Measurements from ENCODE around the gene RAB1A. TPM values are rescaled to one million over a fixed set of nuclear protein-coding genes. Genes with fewer than 3 reads are reported as not detected.

Gene RAB1A
- total and polyA plus RNA-seq, 2 donors from 2014 or later: 166 to 194 TPM

GRCh38 chr2:65144571-65144970, 14.7 kb upstream of the RAB1A start:
- no peak overlapping the region for H3K9ac ChIP-seq (ENCODE audit: low read length in 3 of 3)
- no peak for TF ChIP-seq CTCF (IDR thresholded peaks at IDR 0.05; ENCODE audit: borderline replicate concordance, extremely low read depth, insufficient read depth)
- no peak for DNase-seq
- FAIRE-seq: no peak
- no peaks in the 10 kb centered on the region for H3K4me1 ChIP-seq (ENCODE audit: control insufficient read depth in 2 of 3, insufficient read depth in 2 of 3, low read depth in 1 of 3, low read length in 3 of 3)
- intact Hi-C loops (cut with DNase I): no loop called here
- no peaks in the 10 kb centered on the region for H3K36me3 ChIP-seq (ENCODE audit: control insufficient read depth in 2 of 3, insufficient read depth in 3 of 3, low read length in 3 of 3)
- H3K27me3 ChIP-seq (ENCODE audit: control insufficient read depth, insufficient read depth, low read length): no peaks in the 10 kb centered on the region
- no peak overlapping the region for H3K27ac ChIP-seq (ENCODE audit: low read depth in 2 of 2, low read length in 2 of 2)
- no peak overlapping the region for H3K4me3 ChIP-seq (ENCODE audit: low read length in 3 of 3)
- H3K9me3 ChIP-seq (ENCODE audit: control insufficient read depth in 2 of 3, insufficient read depth in 1 of 3, low read length in 3 of 3): no peaks in the 10 kb centered on the region

GRCh38 chr2:65142515-65142914, 12.6 kb upstream of the RAB1A start:
- Histone ChIP-seq H3K27me3 (ENCODE audit: control insufficient read depth, insufficient read depth, low read length) (no peaks in the 10 kb centered on the region), H3K9ac (ENCODE audit: low read length in 3 of 3) (no peak overlapping the region), H3K36me3 (ENCODE audit: control insufficient read depth in 2 of 3, insufficient read depth in 3 of 3, low read length in 3 of 3) (no peaks in the 10 kb centered on the region), H3K27ac (ENCODE audit: low read depth in 2 of 2, low read length in 2 of 2) (no peak overlapping the region), H3K9me3 (ENCODE audit: control insufficient read depth in 2 of 3, insufficient read depth in 1 of 3, low read length in 3 of 3) (no peaks in the 10 kb centered on the region), H3K4me1 (ENCODE audit: control insufficient read depth in 2 of 3, insufficient read depth in 2 of 3, low read depth in 1 of 3, low read length in 3 of 3) (no peaks in the 10 kb centered on the region), H3K4me3 (ENCODE audit: low read length in 3 of 3) (no peak overlapping the region)
- FAIRE-seq (no peak), DNase-seq (no peak)
- TF ChIP-seq CTCF (IDR thresholded peaks at IDR 0.05; ENCODE audit: borderline replicate concordance, extremely low read depth, insufficient read depth): no peak
- intact Hi-C loops (cut with DNase I): no loop called here

- no peaks in the 10 kb centered on the region for H3K36me3 ChIP-seq (ENCODE audit: control insufficient read depth in 2 of 3, insufficient read depth in 3 of 3, low read length in 3 of 3)
- H3K4me1 ChIP-seq (ENCODE audit: control insufficient read depth in 2 of 3, insufficient read depth in 2 of 3, low read depth in 1 of 3, low read length in 3 of 3): no peaks in the 10 kb centered on the region
- TF ChIP-seq CTCF (IDR thresholded peaks at IDR 0.05; ENCODE audit: borderline replicate concordance, extremely low read depth, insufficient read depth): no peak
- no peak overlapping the region for H3K9ac ChIP-seq (ENCODE audit: low read length in 3 of 3)
- H3K27me3 ChIP-seq (ENCODE audit: control insufficient read depth, insufficient read depth, low read length): no peaks in the 10 kb centered on the region
- H3K9me3 ChIP-seq (ENCODE audit: control insufficient read depth in 2 of 3, insufficient read depth in 1 of 3, low read length in 3 of 3): no peaks in the 10 kb centered on the region
- H3K27ac ChIP-seq (ENCODE audit: low read depth in 2 of 2, low read length in 2 of 2): no peak overlapping the region
- FAIRE-seq: no peak
- H3K4me3 ChIP-seq (ENCODE audit: low read length in 3 of 3): no peak overlapping the region
- DNase-seq: no peak
- intact Hi-C loops (cut with DNase I): no loop called here
Measured at GRCh38 chr2:65137197-65137775, 7.4 kb upstream of the RAB1A start.

- intact Hi-C loops (cut with DNase I): no loop called here
- Histone ChIP-seq H3K27me3 (ENCODE audit: control insufficient read depth, insufficient read depth, low read length) (no peaks in the 10 kb centered on the region), H3K4me3 (ENCODE audit: low read length in 3 of 3) (no peak overlapping the region), H3K9me3 (ENCODE audit: control insufficient read depth in 2 of 3, insufficient read depth in 1 of 3, low read length in 3 of 3) (no peaks in the 10 kb centered on the region), H3K36me3 (ENCODE audit: control insufficient read depth in 2 of 3, insufficient read depth in 3 of 3, low read length in 3 of 3) (no peaks in the 10 kb centered on the region), H3K9ac (ENCODE audit: low read length in 3 of 3) (no peak overlapping the region), H3K27ac (ENCODE audit: low read depth in 2 of 2, low read length in 2 of 2) (no peak overlapping the region), H3K4me1 (ENCODE audit: control insufficient read depth in 2 of 3, insufficient read depth in 2 of 3, low read depth in 1 of 3, low read length in 3 of 3) (peaks cover 0 to 2% (median 0%) of the 10 kb centered on the region in 3 donors)
- FAIRE-seq: no peak
- no peak for DNase-seq
- no peak for TF ChIP-seq CTCF (IDR thresholded peaks at IDR 0.05; ENCODE audit: borderline replicate concordance, extremely low read depth, insufficient read depth)
Measured at GRCh38 chr2:65136253-65136652, 6.3 kb upstream of the RAB1A start.
